Spleen (tissue), 7 donors: Measurements from ENCODE around the gene KMT2E.
A peak's percentile ranks its signal among the peaks of the same experiment; 100 is the strongest.
"Not testable (repeated sequence)": the region's sequence is repeated elsewhere in the genome, so short reads cannot be mapped to it uniquely, and the experiment has no call there.

Experiments used
- CTCF ChIP-seq, 11 experiments: fragments of 200-600 bp in 7 of 11; fragments of 450-650 bp in 4 of 11; sonication (generic) in 4 of 11; IDR thresholded peaks in 8 of 11; conservative IDR thresholded peaks in 3 of 11; 1 replicate in 7 of 11; 2 replicates in 4 of 11; pipeline versions ENCODE4 v1.4.0 to v1.8.0; 2016 to 2021; ENCODE audit warnings: antibody characterized with exemption in 11 of 11, inconsistent platforms in 4 of 11, mild to moderate bottlenecking in 1 of 11
- POLR2A ChIP-seq, 3 donors: fragments of 450-650 bp; IDR thresholded peaks; one replicate each; pipeline ENCODE4 v1.5.1; 2017; ENCODE audit warnings: antibody characterized with exemption in 3 of 3, mild to moderate bottlenecking in 1 of 3
- POLR2AphosphoS5 ChIP-seq, 3 donors: sonication (generic); formaldehyde crosslinking; IDR thresholded peaks; one replicate each; pipeline ENCODE4 v1.5.1; 2017; ENCODE audit warnings: antibody characterized with exemption in 3 of 3
- donor health status: DM: no; HTN: no; CAD: no; lungs with moderate emphysema.
- donor health status: DM: no; HTN: no; CAD: no.
- donor health status: DM: no; HTN: no; CAD: no.

DNA sequence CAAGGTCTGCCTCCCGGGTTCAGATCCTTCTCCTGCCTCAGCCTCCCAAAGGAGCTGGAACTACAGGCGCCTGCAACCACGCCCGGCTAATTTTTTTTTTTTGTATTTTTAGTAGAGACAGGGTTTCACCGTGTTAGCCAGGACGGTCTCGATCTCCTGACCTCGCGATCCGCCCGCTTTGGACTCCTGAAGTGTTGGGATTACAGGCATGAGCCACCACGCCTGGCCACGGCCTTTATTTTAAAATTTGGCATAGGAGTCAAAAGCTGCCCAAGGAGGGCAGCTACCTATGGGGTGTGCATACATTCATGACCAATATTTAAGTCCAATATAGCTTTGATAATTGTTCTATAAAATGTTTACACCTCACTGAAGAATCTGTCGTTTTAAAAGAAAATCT, 26.6 kb upstream of the KMT2E start:
- TF ChIP-seq CTCF (IDR thresholded peaks at IDR 0.05 in 8 of 11, conservative IDR thresholded peaks at IDR 0.05 in 3 of 11); POLR2A (IDR thresholded peaks at IDR 0.05): not testable (repeated sequence)
- peak in 1 of 3 donors; percentile 5 for TF ChIP-seq POLR2AphosphoS5 (IDR thresholded peaks at IDR 0.05)
